GM18520 (cell line): ENCODE results near the gene MEIG1.
"Not testable (repeated sequence)": the region's sequence is repeated elsewhere in the genome, so short reads cannot be mapped to it uniquely, and the experiment has no call there.

Source experiments
- ATAC-seq: cut with Tn5 transposase; IDR thresholded peaks from one replicate; pipeline ENCODE4 v1.9.1; 2021; ENCODE audit not compliant: unreplicated experiment

The MEIG1 gene, protein sequence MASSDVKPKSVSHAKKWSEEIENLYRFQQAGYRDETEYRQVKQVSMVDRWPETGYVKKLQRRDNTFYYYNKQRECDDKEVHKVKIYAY

DNA sequence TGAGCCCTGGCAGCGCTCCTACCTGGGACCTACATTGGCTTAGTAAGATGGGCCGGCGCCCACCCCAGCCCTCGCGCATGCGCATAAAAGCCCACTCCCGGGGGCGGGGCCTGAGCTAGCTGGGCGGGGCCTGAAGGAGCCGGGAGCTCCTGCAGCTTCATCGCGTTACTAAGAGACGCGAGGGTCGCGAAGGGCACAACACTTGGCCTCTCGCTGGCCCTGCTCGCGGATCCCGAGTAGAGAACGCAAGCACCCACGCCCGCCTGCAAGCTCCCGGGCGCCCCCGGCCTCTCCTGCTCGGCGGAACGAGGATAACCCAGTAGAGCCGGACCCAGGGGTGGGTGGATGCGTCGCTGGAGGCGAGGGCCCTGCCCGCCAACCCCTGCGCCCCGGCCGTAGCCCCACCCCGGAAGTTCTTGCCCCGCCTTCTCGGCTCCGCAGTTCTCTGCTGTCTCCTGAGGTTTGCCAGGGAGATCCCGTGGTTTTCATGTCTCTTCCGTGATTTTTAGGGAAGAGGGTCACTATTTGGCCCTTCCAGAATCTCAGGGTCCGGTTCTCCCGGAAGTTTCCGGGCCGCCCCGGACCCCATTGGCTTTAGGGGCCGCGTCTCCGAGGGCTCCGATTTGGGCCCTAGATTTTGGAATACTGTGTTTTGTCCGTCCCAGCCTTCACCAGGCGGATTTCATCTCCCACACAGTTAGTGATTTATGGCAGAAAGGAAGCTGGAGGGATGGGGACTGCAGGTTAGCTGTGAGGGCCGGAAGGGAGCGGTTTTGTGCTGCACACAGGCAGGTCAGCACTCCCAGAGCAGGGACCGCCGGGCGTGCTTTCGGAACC, at the start of gene MEIG1:
Gene MEIG1 (plus strand): TSS at position 168 of the 837 bp plus-strand sequence. CDS start 7,081 bp downstream, outside the sequence.
- ATAC-seq = peak; percentile 58

DNA sequence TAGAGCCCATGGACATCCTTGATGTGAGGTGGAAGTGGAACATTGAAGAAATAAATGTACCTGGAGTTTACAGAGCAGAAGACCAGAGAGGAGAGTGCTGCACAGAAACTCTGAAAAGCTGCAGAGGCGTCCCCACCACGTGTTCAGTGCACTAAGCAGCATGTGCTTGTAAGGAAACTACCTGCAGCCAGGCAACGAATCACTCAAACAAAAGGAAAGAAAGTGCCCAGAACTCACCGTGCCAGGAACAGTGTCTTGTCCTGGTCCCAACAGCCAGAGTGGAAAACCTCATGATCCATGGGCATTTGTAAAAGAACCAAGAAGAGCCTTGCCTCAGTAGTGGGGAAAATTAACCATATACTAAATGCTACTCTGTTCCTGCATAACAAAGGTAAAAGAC, 48.2 kb upstream of the MEIG1 start:
- no peak for ATAC-seq

DNA sequence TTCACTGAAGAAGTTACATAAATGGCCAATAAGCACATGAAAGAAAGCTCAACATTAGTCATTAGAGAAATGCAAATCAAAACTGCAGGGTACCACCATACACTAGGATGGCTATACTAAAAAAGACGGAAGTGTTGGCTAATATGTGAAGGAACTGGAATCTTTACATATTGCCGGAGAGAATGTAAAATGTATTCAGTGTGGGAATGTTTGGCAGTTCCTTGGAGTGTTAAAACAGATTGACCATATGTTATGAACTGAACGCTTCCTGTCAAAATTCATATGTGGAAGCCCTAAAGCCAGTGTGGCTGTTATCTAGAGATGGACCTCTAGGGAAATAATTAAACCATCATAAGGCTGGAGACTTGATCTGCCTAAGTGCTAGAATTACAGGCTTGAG, 47.4 kb upstream of the MEIG1 start:
- no peak for ATAC-seq

DNA sequence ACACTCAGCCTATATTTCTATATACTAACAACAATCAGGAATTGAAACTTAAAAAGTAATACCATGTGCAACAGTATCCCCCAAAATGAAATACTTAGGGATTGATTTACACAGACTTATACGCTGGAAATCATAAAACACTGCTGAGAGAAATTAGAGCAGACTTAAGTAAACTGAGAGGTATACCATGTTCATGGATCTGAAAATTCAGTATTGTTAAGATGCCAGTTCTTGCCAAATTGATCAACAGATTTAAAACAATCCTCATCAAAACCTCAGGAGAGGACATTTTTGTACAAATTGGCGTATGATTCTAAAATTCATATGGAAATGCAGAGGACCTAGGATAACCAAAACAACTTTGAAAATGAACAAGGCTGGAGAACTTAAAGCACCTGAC, 42.6 kb upstream of the MEIG1 start:
- no peak for ATAC-seq

DNA sequence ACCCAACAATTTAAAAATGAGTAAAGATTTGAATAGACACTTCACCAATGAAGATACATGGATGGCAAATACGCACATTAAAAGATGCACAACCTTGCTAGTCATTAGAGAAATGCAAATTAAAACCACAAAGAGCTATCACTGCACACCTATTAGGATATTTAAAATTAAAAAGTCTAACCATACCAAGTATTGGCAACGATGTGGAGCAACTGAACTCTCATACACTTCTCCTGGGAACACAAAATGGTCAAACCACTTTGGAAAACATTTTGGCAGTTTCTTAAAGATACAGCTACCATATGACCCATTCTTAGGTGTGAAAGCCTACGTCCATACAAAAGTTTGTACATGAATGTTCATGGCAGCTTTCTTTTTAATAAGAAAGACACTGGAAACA, 41.4 kb upstream of the MEIG1 start:
- no peak for ATAC-seq

DNA sequence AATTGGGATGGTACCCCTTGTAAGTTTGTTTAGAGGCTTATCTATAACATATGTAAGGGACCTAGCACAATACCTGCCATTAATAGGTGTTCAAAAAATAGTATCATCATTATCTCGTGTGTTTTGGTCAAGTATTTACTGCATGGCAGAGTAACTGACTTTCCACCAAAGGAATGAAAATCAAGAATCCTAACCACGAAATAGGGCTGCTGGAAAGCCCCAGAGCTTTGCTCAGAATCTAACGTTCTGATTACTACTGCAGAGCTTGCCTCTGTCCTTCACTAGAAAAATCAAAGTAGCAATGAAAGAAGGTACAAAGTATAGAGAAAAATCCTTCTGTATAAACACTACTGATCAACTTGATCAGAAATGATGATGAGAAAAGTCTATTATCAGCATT, 40.2 kb upstream of the MEIG1 start:
- ATAC-seq = no peak

DNA sequence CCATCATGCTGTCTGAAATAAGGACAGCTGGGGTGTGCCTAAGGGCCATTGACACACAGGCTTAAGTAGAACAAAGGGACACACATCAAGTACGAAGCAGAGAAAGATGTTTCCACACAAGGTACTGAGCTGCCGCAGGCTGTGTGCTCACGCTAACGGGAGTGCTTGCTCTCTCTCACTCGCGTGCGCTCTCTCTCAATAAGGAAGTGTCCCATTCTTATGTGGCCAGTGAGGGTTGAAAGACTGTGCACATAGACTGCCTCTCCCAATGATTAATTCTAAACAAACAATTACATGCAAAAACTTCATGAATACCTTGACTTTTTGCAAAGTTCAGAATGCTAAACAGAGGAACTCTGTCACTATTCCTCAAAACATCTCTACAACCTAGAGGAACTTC, 35.2 kb upstream of the MEIG1 start:
- ATAC-seq = no peak

DNA sequence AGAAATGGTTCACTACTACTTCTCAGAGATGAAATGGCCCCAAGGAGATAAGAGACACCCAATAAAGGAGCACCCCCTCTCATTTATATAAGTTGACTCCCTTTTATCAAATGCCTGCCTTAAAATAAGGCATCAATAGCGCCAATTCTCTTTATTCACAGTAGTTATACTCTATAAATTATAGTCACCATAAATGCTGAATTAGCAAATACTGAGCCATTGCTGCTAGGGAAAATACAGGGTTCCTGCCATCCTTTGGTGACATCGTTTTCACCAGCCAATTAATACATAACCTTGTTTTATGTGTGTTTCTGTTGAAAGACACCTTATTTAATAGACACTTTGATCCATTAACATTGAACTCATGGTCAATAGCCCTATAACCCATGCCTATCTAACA, 33.9 kb upstream of the MEIG1 start:
- no peak for ATAC-seq

DNA sequence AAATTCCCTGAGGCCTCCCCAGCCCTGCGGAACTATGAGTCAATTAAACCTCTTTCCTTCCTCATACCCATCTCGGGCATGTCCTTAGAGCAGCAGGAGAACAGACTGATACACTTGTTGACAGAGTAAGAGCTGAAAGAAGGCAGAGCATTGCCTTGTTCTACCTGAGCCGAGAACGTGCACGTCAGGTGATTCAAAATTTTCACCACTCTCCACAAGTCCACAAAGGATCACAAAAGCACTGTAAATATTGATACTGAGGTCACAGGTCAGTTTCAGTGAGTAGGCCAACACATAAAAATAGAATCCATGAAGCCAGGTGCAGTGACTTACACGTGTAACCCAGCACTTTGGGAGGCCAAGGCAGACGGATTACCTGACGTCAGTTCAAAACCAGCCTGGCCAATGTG, 33.1 kb upstream of the MEIG1 start:
- ATAC-seq = no peak

DNA sequence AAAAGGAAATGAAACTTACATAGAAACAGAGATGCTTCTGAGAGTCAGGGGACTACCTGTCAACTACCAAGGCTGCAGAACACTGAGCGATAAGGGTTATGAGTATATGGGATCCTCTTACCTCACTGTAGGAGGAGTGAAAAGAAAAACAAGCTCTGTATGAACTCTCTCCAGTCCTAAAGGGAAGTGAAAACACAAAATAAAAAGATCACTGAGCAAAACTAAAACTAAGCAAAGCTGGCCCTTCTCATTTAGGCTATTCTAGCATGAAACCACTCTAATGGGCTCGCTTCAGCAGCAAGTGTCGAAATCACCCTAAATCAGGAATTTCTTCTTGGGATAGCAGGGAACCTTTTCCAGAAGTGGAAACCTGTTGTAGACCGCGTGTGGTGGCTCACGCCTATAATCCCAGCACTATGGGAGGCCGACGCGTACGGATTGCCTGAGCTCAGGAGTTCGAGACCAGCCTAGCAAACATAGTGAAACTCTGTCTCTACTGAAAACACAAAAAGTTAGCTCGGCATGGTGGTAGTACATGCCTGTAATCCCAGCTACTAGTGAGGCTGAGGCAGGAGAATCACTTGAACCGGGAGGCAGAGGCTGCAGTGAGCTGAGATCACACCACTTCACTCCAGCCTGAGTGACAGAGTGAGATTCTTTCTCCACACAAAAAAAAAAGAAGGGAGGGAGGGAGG, 32.3 kb upstream of the MEIG1 start:
- ATAC-seq = peak; percentile 87

DNA sequence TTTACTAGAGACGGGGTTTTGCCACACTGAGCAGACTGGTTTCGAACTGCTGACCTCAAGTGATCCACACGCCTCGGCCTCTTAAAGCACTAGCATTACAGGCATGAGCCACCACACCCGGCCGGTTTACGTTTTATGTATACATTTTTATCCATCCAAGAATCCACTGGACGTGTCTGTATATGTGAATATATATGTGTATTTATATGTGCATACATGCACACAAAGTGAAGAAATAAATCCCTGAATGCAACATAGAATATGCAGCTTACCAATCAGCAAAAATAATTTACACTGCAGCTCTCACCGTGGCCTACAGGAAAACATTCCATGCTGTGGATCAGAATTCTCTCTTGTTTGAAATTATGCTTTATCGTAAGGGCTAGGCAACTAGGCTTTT, 28.6 kb upstream of the MEIG1 start:
- ATAC-seq = no peak

DNA sequence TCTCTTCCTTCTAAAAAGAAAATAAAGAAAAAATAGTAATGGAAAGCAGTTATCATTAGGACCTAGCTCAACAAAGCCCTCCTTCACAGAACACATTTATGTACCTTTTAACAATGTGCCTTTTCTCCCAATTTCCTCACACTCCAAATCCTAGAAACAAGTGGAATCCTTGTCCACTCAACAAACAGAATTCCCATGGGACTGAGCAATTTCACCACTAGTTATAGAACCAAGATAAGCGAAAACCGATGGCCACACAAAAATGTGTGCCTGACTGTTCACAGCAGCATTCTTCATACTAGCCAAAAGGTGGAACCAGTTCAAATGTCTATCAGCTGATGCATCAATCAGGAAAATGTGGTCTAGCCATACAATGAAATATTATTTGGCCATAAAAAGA, 22.6 kb upstream of the MEIG1 start:
- ATAC-seq = no peak

DNA sequence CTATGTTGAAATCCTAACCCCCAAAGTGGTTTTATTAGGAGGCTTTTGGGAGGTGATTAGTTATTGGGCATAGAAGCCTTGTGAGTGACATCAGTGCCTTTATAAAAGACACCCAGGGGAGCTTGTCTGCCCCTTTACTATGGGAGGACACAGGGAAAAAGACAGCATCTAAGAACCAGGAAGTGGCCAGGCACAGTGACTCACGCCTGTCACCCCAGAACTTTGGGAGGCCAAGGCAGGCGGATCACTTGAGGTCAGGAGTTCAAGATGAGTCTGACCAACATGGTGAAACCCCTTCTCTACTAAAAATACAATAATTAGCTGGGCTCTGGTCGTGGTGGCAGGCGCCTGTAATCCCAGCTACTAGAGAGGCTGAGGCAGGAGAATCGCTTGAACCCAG, 20.2 kb upstream of the MEIG1 start:
- ATAC-seq = not testable (repeated sequence)

DNA sequence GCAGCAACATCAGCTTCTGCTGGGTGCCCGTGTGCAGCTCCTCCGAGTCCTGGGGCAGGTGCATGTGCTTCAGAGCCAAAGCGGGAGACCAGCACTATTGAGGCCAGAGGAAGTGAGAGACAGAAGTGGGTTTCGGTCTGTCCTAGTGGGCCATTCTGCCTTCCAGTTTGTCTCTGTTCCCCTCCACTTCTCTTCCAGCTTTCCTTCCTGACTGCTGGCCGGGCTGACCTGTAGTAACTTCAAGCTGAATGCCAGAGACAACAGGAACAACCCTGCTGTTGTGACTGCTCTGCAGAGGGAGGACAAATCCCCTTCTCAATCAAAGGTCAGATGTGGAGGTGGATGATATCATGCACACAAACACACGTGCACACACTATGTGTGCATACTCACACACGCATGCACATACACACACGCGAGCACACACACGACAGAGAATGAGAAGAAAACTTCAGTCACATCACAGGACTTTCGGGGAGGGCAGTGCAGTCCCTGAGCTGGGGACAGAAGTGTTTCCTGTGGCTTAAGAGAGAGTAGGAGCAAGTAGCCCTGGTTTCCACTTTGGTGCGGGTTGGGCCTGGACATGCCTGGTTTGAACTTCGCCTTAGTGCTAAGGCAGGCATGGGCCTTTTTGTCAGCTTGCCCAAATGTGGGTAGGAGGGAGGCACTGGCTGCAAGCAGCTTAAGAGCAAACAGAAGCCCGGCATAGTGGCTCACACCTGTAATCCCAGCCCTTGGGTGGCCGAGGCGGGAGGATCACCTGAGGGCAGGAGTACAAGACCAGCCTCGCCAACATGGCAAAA, 16.8 kb upstream of the MEIG1 start:
- not testable (repeated sequence) for ATAC-seq

DNA sequence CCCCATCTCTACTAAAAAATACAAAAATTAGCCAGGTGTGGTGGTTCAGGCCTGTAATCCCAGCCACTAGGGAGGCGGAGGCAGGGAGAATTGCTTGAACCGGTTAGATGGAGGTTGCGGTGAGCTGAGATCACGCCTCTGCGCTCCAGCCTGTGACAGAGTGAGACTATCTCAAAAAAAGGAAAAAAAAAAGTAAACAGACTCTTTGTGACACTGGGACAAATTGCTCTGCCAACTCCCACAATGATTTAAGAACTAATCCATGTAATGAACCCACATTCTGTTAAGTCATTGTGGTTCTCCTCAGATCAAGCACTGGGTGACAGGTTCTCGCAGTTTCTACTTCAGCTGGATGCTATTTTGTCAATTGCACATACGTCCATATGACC, 16.2 kb upstream of the MEIG1 start:
- not testable (repeated sequence) for ATAC-seq

DNA sequence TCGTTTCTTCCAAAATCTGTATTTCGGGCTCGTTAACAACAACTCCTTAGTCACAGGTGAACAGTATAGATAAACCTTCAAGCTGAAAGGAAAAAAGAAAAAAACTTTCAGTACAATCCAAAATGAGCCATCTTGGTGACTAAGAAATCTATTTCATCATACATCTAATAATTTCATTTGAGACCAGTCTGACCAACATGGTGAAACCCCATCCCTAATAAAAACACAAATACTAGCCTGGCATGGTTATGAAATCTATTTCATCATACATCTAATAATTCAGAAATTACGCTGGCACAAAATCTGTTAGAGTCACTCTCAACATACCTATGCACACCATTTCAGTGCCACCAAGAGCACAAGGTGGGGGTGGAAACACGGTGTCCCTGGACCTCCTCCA, 14.1 kb upstream of the MEIG1 start:
- no peak for ATAC-seq

DNA sequence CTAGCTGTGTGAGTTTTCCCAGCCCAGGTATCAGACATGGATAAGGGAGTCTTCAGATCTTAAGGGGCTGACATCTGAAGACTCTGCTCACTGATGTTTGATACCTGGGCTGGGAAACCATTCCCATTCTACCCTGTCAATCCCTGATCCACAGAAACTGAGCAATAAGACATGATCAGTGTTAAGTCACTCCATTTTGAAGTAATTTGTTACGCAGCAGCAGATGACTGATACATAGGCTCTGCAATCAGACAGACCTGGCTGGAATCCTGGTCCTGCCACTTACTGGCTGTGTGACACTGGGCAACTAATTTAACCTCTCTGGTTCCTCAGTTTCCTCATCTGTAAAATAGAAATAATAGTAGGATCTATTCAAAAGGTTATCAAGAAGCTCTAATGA, 11.9 kb upstream of the MEIG1 start:
- ATAC-seq = no peak

DNA sequence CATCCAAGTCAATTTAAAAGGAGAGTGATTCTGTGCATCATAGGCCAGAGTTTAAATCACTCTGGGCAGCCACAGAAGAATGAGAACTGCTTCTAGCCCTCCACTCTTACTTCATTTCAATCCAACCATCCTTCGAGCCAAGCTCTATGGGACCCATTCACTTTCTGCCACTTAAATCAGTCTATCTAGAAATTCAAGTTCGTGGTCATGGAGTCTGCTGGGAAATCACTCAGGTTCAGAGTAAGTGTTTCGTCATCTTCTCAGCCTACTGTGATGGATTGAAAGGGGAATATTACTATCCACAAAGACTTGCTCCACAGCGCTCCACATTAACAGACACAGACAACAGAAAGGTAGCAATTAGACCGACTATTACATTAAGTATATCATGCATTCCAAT, 9.9 kb upstream of the MEIG1 start:
- ATAC-seq = no peak

DNA sequence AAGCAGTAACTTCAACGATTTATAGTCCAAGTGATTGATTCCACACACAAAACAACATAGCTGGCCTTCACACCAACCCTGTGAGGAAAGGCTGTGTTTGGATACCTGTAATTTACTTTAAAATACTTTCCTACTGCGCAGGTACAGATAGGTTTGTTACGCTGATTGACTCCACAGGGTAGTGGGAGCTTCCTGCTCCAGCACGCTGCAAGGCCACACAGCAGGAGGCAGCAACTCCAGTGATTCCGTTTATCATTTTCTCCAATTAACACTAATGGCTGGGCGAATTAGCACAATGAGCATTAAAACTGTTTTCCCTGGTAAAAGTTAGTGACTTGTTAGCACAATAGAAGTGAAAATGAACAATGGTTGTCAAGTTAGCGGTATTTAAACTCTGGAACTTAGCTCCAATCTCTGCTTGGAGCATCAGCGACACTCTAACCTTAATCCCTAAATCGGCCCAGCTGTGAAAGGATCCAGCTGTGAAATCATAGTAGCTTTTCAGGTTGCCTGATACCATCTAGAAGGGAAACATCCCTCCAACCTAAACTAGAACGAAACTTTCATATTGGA, 6.3 kb upstream of the MEIG1 start:
- ATAC-seq = no peak

DNA sequence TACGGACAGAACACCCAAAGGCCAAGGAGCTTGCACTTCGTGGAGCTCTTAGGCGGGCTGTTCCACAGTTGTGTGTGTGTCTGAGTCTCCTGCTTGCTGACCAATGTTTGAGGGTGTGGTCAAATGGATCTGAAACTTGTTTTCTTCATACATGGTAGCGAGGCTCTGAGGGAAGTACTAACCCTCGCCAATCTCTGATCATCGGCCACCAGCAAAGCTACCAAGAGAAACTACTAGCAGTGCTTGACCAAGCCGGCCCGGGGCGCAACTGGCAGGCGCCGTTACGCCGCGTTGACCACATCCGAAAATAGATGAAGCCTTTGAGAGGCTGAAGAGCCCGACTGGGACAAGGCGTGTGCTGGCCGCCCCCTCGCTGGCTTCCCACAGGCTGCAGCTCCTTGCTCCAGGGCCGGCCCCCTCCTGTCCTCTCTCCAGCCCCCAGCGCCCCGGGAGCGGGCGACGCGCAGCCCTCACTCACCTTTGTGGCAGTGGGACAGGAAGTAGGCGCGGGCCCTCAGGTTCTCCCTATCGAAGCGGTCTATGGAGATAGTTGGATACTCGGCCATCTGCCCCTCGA, 5.7 kb upstream of the MEIG1 start:
- ATAC-seq = peak; percentile 42
